ENCODE data around the gene GCDH.
"Not testable (repeated sequence)": the region's sequence is repeated elsewhere in the genome, so short reads cannot be mapped to it uniquely, and the experiment has no call there.

GCDH gene

DNA sequence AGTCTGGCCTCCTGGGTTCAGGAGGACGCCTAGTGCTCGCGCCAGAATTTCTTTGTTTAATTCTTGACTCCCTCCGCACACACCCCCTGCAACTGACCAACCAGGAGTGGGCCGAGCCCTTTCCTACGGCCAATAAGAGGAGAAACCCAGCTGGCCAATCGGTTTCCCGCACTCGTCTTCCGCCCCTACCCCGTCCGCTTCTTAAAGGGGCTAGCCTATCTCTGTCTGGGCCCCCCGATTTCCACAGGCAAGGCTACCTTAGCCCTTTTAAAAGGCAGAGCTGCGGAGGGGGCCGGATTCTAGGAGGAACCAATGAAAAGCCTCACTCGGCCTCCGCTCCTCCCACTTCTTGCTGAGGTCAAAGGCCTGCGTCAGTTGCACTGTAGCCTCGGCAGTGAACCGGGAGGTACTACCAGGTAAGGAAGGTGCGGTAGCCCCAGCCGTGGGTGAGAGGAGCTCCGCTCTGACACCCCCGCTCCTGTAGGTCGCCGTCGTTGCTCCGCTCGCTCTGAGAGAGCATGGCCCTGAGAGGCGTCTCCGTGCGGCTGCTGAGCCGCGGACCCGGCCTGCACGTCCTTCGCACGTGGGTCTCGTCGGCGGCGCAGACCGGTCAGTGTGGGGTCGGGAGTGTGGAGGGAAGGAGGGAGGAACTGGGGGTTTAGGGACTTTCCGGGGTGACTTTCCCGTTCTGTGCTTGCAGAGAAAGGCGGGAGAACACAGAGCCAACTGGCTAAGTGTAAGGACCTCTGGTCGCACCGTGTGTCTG lies at the start of gene GCDH:
Gene GCDH (plus strand): TSS at position 374 of the 766 bp plus-strand sequence. CDS start 145 bp downstream, at position 519.
- in situ Hi-C loops (cut with HindIII; ENCODE audit: low sequenced_read_pairs) = no loop called here
- peak; percentile 98 for DNase-seq (ENCODE audit: low read depth, low spot score)
- peak within 1 kb of the TSS; percentile 79 for H3K4me3 ChIP-seq (ENCODE audit: low read depth, low read length)
- TF ChIP-seq, protein P1, sequence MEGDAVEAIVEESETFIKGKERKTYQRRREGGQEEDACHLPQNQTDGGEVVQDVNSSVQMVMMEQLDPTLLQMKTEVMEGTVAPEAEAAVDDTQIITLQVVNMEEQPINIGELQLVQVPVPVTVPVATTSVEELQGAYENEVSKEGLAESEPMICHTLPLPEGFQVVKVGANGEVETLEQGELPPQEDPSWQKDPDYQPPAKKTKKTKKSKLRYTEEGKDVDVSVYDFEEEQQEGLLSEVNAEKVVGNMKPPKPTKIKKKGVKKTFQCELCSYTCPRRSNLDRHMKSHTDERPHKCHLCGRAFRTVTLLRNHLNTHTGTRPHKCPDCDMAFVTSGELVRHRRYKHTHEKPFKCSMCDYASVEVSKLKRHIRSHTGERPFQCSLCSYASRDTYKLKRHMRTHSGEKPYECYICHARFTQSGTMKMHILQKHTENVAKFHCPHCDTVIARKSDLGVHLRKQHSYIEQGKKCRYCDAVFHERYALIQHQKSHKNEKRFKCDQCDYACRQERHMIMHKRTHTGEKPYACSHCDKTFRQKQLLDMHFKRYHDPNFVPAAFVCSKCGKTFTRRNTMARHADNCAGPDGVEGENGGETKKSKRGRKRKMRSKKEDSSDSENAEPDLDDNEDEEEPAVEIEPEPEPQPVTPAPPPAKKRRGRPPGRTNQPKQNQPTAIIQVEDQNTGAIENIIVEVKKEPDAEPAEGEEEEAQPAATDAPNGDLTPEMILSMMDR (IDR thresholded peaks at IDR 0.05; ENCODE audit: low read depth, low read length) = no peak

DNA sequence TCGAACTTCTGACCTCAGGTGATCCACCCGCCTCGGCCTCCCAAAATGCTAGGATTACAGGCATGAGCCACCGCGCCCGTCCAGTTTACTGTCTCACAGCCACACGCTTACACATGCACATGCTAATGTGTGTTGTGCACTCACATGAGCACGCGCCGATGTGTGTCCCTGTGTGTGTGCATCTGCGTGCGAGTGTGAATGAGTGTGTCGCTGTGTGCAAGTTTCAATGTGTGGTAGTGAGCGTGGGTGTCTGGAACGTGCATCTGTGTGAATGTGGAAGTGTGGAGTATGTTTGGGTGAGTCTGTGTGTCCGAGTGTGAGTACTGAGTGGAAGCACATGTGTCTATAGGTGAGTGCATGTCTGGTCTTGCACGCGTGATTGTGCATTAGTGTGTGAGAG lies 48.4 kb upstream of the GCDH start:
- TF ChIP-seq, protein P1 (IDR thresholded peaks at IDR 0.05; ENCODE audit: low read depth, low read length) = no peak
- in situ Hi-C loops (cut with HindIII; ENCODE audit: low sequenced_read_pairs) = no loop called here
- DNase-seq (ENCODE audit: low read depth, low spot score) = no peak
- no peak overlapping the region for H3K4me3 ChIP-seq (ENCODE audit: low read depth, low read length)

GRCh38 chr19:12843328-12843727 lies 47.6 kb upstream of the GCDH start:
- H3K4me3 ChIP-seq (ENCODE audit: low read depth, low read length) = no peak overlapping the region
- TF ChIP-seq, protein P1 (IDR thresholded peaks at IDR 0.05; ENCODE audit: low read depth, low read length) = no peak
- in situ Hi-C loops (cut with HindIII; ENCODE audit: low sequenced_read_pairs) = no loop called here
- DNase-seq (ENCODE audit: low read depth, low spot score) = no peak

DNA sequence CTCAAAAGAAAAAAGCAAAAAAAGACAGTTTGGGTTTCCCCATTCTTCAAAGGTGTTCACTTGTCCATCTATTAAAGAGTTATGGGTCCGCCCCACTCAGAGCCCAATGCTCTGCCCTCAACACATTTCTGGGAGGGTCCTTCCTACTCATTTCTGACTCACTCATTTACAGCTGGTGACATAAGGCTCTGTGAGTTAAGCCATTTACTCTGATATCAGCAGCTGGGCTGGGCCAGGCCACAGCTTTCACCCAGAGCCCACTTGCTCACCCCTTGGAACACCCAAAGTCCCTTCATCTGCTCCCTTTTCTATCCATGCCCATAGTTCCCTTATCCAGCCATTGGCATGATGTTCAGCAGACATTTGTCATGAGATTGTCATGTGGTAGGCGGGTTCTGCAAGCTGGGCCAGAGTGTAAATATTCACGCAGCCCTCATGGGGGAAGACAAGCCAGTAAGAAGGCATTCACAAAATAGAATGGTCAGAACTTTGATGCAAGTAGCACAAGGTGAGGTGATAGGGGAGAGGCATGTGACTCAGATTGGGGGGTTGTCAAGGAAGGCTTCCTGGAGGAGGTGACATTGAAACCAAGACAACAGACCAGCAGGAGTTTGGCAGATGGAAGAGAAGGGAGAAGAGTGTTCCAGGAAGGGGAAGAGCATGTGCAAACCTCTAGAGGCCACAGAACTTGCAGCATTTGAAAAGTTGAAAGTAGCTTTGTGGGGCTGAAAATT lies 46.8 kb upstream of the GCDH start:
- TF ChIP-seq, protein P1 (IDR thresholded peaks at IDR 0.05; ENCODE audit: low read depth, low read length) = no peak
- no peak for DNase-seq (ENCODE audit: low read depth, low spot score)

GRCh38 chr19:12846613-12847012 lies 44.3 kb upstream of the GCDH start:
- DNase-seq (ENCODE audit: low read depth, low spot score); H3K4me3 ChIP-seq (ENCODE audit: low read depth, low read length); in situ Hi-C loops (cut with HindIII; ENCODE audit: low sequenced_read_pairs): not testable (repeated sequence)

More for the DNA sequence above, 46.8 kb upstream of the GCDH start:
- no peak overlapping the region for H3K4me3 ChIP-seq (ENCODE audit: low read depth, low read length)
- in situ Hi-C loops (cut with HindIII; ENCODE audit: low sequenced_read_pairs) = no loop called here

DNA sequence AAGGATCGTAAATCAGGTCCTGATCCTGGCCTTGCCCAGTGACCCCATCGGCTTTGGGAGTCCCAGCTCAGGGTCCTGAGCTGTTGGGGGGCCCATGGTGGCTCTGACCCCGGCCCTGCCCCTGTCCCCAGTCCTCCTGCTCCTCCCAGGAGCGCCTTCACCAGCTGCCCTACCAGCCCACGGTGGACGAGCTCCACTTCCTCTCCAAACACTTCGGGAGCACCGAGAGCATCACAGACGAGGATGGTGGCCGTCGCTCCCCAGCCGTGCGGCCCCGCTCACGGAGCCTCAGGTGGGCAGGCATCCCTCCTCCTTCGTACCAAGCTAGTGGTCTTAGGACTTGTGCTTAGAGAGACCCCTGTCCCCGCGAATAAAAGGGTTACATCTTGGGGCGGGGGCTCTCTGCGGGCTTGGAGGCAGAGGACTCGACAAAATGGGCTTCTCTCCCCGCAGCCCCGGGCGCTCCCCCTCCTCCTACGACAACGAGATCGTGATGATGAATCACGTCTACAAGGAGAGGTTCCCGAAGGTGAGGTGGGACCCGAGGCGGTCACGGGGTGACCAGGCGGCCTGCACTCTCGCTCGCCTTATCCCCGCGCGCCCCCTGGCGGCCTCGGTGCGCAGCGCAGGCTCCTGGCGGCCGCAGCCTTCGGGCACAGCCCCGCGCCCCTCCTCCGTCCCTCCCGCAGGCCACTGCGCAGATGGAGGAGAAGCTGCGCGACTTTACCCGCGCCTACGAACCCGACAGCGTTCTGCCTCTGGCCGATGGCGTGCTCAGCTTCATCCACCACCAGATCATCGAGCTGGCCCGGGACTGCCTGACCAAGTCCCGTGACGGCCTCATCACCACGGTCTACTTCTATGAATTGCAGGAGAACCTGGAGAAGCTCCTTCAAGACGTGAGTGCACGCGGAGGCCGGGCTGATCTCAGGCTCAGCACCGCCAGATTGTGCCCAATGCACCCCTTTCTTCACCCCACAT lies 43.5 kb upstream of the GCDH start:
- peak; percentile 66 for DNase-seq (ENCODE audit: low read depth, low spot score)
- TF ChIP-seq, protein P1 (IDR thresholded peaks at IDR 0.05; ENCODE audit: low read depth, low read length) = peak; percentile 88
- in situ Hi-C loops (cut with HindIII; ENCODE audit: low sequenced_read_pairs) = no loop called here
- no peak overlapping the region for H3K4me3 ChIP-seq (ENCODE audit: low read depth, low read length)
